ENCODE measurements around the gene PARP15. TPM values are rescaled to one million over a fixed set of nuclear protein-coding genes. Genes with fewer than 3 reads are reported as not detected.

The PARP15 gene
- total and polyA plus RNA-seq, 2 experiments from 2014 or later: 0.39 to 0.87 TPM

DNA sequence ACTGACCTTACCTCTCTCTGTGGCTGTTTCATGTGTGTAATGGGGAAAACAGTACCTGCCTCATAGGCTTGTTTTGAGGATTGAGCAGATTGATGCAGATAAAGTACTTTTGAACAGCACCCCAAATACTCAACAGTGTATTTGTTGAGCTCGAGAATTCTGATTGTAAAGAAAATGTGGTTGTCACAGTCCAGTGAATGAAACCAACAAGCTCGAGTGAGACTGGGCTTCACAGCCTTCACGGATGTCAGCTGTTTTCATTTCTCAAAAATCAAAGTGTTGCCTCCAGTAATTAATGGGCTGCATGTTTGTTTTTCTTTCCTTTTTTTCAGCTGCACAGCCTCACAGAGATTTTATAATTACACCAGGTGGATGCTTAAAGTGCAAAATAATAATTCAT lies 43.7 kb downstream of the PARP15 start:
- no peaks in the 10 kb centered on the region for H3K27me3 ChIP-seq (ENCODE audit: insufficient read depth)
- H3K27ac Mint-ChIP-seq: no peak overlapping the region
- ATAC-seq (no peak), DNase-seq (ENCODE audit: low spot score) (no peak)
- no peak overlapping the region for H3K4me2 ChIP-seq
- no peaks in the 10 kb centered on the region for H3K36me3 Mint-ChIP-seq (ENCODE audit: low read depth)
- no peak overlapping the region for H3K4me3 Mint-ChIP-seq
- H3K27ac ChIP-seq (ENCODE audit: low read depth): no peak overlapping the region
- no peaks in the 10 kb centered on the region for H3F3A ChIP-seq (replicated peaks; ENCODE audit: low read depth)
- H3K27me3 Mint-ChIP-seq (ENCODE audit: insufficient read depth, low read depth, poor library complexity): peaks cover 3% of the 10 kb centered on the region
- H3K4me1 ChIP-seq (ENCODE audit: insufficient read depth): no peaks in the 10 kb centered on the region
- no peak overlapping the region for H3K4me3 ChIP-seq
- no peaks in the 10 kb centered on the region for H4K20me1 ChIP-seq (replicated peaks; ENCODE audit: insufficient read depth)
- peaks cover 7% of the 10 kb centered on the region for H3K4me1 Mint-ChIP-seq
- no peak overlapping the region for H2AFZ ChIP-seq
- no peaks in the 10 kb centered on the region for H3K36me3 ChIP-seq (ENCODE audit: insufficient read depth)
- no peaks in the 10 kb centered on the region for H3K9me3 Mint-ChIP-seq
- no peaks in the 10 kb centered on the region for H3K79me2 ChIP-seq (replicated peaks; ENCODE audit: insufficient read depth)
- TF ChIP-seq, protein P1, sequence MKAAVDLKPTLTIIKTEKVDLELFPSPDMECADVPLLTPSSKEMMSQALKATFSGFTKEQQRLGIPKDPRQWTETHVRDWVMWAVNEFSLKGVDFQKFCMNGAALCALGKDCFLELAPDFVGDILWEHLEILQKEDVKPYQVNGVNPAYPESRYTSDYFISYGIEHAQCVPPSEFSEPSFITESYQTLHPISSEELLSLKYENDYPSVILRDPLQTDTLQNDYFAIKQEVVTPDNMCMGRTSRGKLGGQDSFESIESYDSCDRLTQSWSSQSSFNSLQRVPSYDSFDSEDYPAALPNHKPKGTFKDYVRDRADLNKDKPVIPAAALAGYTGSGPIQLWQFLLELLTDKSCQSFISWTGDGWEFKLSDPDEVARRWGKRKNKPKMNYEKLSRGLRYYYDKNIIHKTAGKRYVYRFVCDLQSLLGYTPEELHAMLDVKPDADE (IDR thresholded peaks at IDR 0.05): no peak
- no peak for TF ChIP-seq EZH2phosphoT487 (IDR thresholded peaks at IDR 0.05; ENCODE audit: unreplicated experiment)
- TF ChIP-seq POLR2AphosphoS5 (IDR thresholded peaks at IDR 0.05; ENCODE audit: low read depth): no peak
- TF ChIP-seq NANOG (IDR thresholded peaks at IDR 0.05; ENCODE audit: borderline replicate concordance): no peak
- no peak for TF ChIP-seq STAT1 (IDR thresholded peaks at IDR 0.05; ENCODE audit: unreplicated experiment)
- H3K9me2 ChIP-seq (ENCODE audit: insufficient read depth): no peaks in the 10 kb centered on the region

DNA sequence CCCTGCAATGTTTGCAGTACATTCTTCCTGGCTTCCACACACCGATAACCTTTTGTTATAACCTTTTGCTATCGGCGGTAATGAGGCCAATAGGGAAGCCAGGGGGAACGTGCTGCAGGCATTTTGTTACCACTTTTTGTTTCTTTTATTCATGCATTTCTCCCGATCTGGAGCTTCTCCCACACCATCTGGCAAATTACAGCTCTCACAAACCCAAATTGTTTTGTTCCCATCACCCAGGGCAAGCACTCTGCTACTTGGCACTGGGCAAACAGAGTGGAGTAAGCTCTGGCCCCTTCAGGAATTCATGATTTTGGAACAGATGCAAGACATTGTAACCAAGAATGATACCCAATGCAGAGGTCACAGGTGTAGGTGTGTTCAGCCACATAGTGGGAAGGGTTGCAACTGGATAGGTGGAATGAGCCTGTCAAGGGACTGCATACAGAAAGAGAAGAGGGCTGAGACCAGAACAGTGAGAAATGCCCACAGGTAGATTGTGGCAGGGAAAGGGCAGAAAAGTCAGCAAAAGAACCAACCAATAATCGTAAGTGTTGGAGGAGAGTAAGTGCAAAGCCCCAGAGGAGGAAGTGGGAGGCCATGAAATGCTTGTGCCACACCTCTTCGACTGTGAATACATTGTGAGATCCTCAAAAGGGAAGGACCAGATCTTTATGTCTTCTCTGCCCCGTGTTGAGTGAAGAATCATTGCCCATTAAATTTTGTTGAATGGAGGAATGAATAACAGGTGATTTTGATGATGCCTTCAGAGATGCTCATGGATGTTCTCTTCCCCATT lies 45.8 kb downstream of the PARP15 start:
- Histone ChIP-seq H3K79me2 (replicated peaks; ENCODE audit: insufficient read depth) (no peaks in the 10 kb centered on the region), H3K36me3 (ENCODE audit: insufficient read depth) (no peaks in the 10 kb centered on the region), H3F3A (replicated peaks; ENCODE audit: low read depth) (no peaks in the 10 kb centered on the region), H3K27ac (ENCODE audit: low read depth) (no peak overlapping the region), H3K27me3 (ENCODE audit: insufficient read depth) (no peaks in the 10 kb centered on the region), H3K4me2 (no peak overlapping the region), H2AFZ (0 out of 2 replicates have a peak overlapping the region, but pooled peaks have one; percentile 32), H3K4me1 (ENCODE audit: insufficient read depth) (no peaks in the 10 kb centered on the region), H4K20me1 (replicated peaks; ENCODE audit: insufficient read depth) (no peaks in the 10 kb centered on the region), H3K4me3 (no peak overlapping the region), H3K9me2 (ENCODE audit: insufficient read depth) (no peaks in the 10 kb centered on the region)
- H3K4me3 Mint-ChIP-seq: no peak overlapping the region
- H3K9me3 Mint-ChIP-seq: no peaks in the 10 kb centered on the region; the same call in 2 of the 3 replicates
- H3K4me1 Mint-ChIP-seq: peaks cover 9% of the 10 kb centered on the region
- ATAC-seq: no peak
- peaks cover 6% of the 10 kb centered on the region for H3K27me3 Mint-ChIP-seq (ENCODE audit: insufficient read depth, low read depth, poor library complexity)
- H3K27ac Mint-ChIP-seq: no peak overlapping the region
- DNase-seq (ENCODE audit: low spot score): no peak
- no peaks in the 10 kb centered on the region for H3K36me3 Mint-ChIP-seq (ENCODE audit: low read depth)
- no peak for TF ChIP-seq STAT1 (IDR thresholded peaks at IDR 0.05; ENCODE audit: unreplicated experiment)
- TF ChIP-seq, protein P2, sequence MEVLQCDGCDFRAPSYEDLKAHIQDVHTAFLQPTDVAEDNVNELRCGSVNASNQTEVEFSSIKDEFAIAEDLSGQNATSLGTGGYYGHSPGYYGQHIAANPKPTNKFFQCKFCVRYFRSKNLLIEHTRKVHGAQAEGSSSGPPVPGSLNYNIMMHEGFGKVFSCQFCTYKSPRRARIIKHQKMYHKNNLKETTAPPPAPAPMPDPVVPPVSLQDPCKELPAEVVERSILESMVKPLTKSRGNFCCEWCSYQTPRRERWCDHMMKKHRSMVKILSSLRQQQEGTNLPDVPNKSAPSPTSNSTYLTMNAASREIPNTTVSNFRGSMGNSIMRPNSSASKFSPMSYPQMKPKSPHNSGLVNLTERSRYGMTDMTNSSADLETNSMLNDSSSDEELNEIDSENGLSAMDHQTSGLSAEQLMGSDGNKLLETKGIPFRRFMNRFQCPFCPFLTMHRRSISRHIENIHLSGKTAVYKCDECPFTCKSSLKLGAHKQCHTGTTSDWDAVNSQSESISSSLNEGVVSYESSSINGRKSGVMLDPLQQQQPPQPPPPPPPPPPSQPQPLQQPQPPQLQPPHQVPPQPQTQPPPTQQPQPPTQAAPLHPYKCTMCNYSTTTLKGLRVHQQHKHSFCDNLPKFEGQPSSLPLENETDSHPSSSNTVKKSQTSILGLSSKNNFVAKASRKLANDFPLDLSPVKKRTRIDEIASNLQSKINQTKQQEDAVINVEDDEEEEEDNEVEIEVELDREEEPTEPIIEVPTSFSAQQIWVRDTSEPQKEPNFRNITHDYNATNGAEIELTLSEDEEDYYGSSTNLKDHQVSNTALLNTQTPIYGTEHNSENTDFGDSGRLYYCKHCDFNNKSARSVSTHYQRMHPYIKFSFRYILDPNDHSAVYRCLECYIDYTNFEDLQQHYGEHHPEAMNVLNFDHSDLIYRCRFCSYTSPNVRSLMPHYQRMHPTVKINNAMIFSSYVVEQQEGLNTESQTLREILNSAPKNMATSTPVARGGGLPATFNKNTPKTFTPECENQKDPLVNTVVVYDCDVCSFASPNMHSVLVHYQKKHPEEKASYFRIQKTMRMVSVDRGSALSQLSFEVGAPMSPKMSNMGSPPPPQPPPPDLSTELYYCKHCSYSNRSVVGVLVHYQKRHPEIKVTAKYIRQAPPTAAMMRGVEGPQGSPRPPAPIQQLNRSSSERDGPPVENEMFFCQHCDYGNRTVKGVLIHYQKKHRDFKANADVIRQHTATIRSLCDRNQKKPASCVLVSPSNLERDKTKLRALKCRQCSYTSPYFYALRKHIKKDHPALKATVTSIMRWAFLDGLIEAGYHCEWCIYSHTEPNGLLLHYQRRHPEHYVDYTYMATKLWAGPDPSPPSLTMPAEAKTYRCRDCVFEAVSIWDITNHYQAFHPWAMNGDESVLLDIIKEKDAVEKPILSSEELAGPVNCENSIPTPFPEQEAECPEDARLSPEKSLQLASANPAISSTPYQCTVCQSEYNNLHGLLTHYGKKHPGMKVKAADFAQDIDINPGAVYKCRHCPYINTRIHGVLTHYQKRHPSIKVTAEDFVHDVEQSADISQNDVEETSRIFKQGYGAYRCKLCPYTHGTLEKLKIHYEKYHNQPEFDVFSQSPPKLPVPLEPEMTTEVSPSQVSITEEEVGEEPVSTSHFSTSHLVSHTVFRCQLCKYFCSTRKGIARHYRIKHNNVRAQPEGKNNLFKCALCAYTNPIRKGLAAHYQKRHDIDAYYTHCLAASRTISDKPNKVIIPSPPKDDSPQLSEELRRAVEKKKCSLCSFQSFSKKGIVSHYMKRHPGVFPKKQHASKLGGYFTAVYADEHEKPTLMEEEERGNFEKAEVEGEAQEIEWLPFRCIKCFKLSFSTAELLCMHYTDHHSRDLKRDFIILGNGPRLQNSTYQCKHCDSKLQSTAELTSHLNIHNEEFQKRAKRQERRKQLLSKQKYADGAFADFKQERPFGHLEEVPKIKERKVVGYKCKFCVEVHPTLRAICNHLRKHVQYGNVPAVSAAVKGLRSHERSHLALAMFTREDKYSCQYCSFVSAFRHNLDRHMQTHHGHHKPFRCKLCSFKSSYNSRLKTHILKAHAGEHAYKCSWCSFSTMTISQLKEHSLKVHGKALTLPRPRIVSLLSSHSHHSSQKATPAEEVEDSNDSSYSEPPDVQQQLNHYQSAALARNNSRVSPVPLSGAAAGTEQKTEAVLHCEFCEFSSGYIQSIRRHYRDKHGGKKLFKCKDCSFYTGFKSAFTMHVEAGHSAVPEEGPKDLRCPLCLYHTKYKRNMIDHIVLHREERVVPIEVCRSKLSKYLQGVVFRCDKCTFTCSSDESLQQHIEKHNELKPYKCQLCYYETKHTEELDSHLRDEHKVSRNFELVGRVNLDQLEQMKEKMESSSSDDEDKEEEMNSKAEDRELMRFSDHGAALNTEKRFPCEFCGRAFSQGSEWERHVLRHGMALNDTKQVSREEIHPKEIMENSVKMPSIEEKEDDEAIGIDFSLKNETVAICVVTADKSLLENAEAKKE (CRISPR knock-in tag; IDR thresholded peaks at IDR 0.05): no peak
- TF ChIP-seq, protein P1 (IDR thresholded peaks at IDR 0.05): no peak
- no peak for TF ChIP-seq POLR2AphosphoS5 (IDR thresholded peaks at IDR 0.05; ENCODE audit: low read depth)
- TF ChIP-seq, protein P3, sequence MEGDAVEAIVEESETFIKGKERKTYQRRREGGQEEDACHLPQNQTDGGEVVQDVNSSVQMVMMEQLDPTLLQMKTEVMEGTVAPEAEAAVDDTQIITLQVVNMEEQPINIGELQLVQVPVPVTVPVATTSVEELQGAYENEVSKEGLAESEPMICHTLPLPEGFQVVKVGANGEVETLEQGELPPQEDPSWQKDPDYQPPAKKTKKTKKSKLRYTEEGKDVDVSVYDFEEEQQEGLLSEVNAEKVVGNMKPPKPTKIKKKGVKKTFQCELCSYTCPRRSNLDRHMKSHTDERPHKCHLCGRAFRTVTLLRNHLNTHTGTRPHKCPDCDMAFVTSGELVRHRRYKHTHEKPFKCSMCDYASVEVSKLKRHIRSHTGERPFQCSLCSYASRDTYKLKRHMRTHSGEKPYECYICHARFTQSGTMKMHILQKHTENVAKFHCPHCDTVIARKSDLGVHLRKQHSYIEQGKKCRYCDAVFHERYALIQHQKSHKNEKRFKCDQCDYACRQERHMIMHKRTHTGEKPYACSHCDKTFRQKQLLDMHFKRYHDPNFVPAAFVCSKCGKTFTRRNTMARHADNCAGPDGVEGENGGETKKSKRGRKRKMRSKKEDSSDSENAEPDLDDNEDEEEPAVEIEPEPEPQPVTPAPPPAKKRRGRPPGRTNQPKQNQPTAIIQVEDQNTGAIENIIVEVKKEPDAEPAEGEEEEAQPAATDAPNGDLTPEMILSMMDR (conservative IDR thresholded peaks at IDR 0.05; ENCODE audit: low read depth in 2 of 2): no peak
- no peak for TF ChIP-seq EZH2phosphoT487 (IDR thresholded peaks at IDR 0.05; ENCODE audit: unreplicated experiment)
- TF ChIP-seq ZNF331 (CRISPR knock-in tag; IDR thresholded peaks at IDR 0.05; ENCODE audit: low read depth): no peak
- TF ChIP-seq JUNB (IDR thresholded peaks at IDR 0.05; ENCODE audit: unreplicated experiment): no peak
- TF ChIP-seq ZNF114 (CRISPR knock-in tag; IDR thresholded peaks at IDR 0.05): no peak
- TF ChIP-seq NANOG (IDR thresholded peaks at IDR 0.05; ENCODE audit: borderline replicate concordance): no peak
